ENCODE results near the gene CENPL. TPM values are rescaled to one million over a fixed set of nuclear protein-coding genes. Genes with fewer than 3 reads are reported as not detected.
A peak's percentile ranks its signal among the peaks of the same experiment; 100 is the strongest.

CENPL gene
- total and polyA plus RNA-seq, 9 of the 15 experiments (the other 6 are each of a cell fraction or from before 2014, with no cell fraction given): 33.0 to 52.7 (median 39.7) TPM

DNA sequence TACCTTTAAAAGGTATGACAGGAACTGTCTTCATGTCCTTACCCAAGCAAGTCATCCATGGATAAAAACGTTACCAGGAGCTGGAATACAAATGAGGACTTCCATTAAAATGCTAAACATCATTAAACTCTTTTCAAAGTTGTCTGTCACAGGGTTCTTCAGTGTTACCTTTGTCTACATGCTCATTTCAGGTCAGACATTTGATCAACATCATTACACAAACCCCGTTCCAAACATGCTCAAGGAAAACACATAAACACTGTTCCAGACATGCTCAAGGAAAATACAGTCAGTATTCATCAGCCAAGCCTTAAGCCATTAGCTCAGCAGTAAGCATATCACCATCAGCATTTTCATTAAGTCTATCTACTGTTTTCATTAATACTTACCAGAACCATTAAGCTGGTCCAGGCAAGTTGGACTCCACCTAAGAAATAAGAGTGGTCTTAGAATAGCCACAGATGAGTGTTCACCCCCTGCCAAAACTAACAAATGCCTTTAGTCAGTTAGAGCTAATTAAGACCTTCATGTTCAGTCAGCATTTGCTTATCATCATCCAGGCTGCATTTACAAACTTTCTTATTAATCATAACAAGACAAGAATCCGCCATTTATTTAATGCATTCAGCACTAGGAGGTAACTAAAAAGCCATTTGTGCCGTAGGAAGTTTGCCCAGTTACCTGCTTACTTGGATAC lies 40.9 kb upstream of the CENPL start (continued):
- TF ChIP-seq POLR2G (IDR thresholded peaks at IDR 0.05; ENCODE audit: low read depth, low read length) (peak; percentile 62), POLR2AphosphoS5 (IDR thresholded peaks at IDR 0.05; ENCODE audit: control insufficient read depth, insufficient read depth, low read depth, low read length) (peak; percentile 37; the same call in 1 of the 2 replicates), AFF4 (CRISPR knock-in tag; IDR thresholded peaks at IDR 0.05) (peak; percentile 80; the same call in 1 of the 2 replicates), RBFOX2 (IDR thresholded peaks at IDR 0.05; ENCODE audit: low read depth, low read length) (peak; percentile 67), SREBF1 (IDR thresholded peaks at IDR 0.05; ENCODE audit: borderline replicate concordance, low read depth, low read length) (no peak), STAT5B (CRISPR knock-in tag; IDR thresholded peaks at IDR 0.05) (no peak), POLR2AphosphoS2 (IDR thresholded peaks at IDR 0.05; ENCODE audit: low read length) (0 out of 2 replicates have a peak, but pooled peaks have one; percentile 34), FIP1L1 (IDR thresholded peaks at IDR 0.05; ENCODE audit: low read depth, low read length, poor library complexity, severe bottlenecking) (no peak), NFYB (IDR thresholded peaks at IDR 0.05; ENCODE audit: extremely low read depth, insufficient read length) (no peak), ETV6 (IDR thresholded peaks at IDR 0.05; ENCODE audit: borderline replicate concordance in 1 of 2, low read depth in 2 of 2, low read length in 1 of 2) (no peak), ETV6 (CRISPR knock-in tag; IDR thresholded peaks at IDR 0.05; ENCODE audit: borderline replicate concordance) (no peak), PRMT5 (CRISPR knock-in tag; IDR thresholded peaks at IDR 0.05) (no peak), FUS (optimal IDR thresholded peaks at IDR 0.05; ENCODE audit: low read depth, low read length) (peak; percentile 78), SMAD1 (IDR thresholded peaks at IDR 0.05; ENCODE audit: low read depth, low read length, partially characterized antibody) (peak; percentile 9), MED1 (CRISPR knock-in tag; IDR thresholded peaks at IDR 0.05; ENCODE audit: borderline replicate concordance) (no peak), CHD4 (IDR thresholded peaks at IDR 0.05; ENCODE audit: insufficient read depth, insufficient replicate concordance, low read depth, low read length, poor library complexity, severe bottlenecking) (no peak)
- TF ChIP-seq, protein P1, sequence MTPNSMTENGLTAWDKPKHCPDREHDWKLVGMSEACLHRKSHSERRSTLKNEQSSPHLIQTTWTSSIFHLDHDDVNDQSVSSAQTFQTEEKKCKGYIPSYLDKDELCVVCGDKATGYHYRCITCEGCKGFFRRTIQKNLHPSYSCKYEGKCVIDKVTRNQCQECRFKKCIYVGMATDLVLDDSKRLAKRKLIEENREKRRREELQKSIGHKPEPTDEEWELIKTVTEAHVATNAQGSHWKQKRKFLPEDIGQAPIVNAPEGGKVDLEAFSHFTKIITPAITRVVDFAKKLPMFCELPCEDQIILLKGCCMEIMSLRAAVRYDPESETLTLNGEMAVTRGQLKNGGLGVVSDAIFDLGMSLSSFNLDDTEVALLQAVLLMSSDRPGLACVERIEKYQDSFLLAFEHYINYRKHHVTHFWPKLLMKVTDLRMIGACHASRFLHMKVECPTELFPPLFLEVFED (CRISPR knock-in tag; conservative IDR thresholded peaks at IDR 0.05): 0 out of 2 replicates have a peak, but pooled peaks have one; percentile 60
- TF ChIP-seq, protein P2, sequence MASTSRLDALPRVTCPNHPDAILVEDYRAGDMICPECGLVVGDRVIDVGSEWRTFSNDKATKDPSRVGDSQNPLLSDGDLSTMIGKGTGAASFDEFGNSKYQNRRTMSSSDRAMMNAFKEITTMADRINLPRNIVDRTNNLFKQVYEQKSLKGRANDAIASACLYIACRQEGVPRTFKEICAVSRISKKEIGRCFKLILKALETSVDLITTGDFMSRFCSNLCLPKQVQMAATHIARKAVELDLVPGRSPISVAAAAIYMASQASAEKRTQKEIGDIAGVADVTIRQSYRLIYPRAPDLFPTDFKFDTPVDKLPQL (IDR thresholded peaks at IDR 0.05; ENCODE audit: extremely low read depth, insufficient read length): no peak
- TF ChIP-seq, protein P3, sequence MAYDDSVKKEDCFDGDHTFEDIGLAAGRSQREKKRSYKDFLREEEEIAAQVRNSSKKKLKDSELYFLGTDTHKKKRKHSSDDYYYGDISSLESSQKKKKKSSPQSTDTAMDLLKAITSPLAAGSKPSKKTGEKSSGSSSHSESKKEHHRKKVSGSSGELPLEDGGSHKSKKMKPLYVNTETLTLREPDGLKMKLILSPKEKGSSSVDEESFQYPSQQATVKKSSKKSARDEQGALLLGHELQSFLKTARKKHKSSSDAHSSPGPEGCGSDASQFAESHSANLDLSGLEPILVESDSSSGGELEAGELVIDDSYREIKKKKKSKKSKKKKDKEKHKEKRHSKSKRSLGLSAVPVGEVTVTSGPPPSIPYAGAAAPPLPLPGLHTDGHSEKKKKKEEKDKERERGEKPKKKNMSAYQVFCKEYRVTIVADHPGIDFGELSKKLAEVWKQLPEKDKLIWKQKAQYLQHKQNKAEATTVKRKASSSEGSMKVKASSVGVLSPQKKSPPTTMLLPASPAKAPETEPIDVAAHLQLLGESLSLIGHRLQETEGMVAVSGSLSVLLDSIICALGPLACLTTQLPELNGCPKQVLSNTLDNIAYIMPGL (CRISPR knock-in tag; IDR thresholded peaks at IDR 0.05): 0 out of 2 replicates have a peak, but pooled peaks have one; percentile 20
